Caco-2 (cell line): ENCODE measurements around the gene ECE2. TPM values are rescaled to one million over a fixed set of nuclear protein-coding genes. Genes with fewer than 3 reads are reported as not detected.

Source experiments
- BruUV-seq: library from RNA; stranded (reverse); fragments of 400-500 nt; replicated peaks from 2 replicates; lab custom pipeline; 2021; lab: Mats Ljungman, UMichigan
- CTCF ChIA-PET: fragments of 300-600 bp; sonication (Branson Sonifier 250); formaldehyde crosslinking; loops from one replicate; lab custom pipeline; 2022; ENCODE audit warnings: antibody characterized with exemption; lab: Charles Lee
- POLR2A ChIA-PET: fragments of 300-600 bp; sonication (Branson Sonifier 250); formaldehyde crosslinking; loops from one replicate; lab custom pipeline; 2022; ENCODE audit warnings: antibody characterized with exemption; lab: Charles Lee
- DNase-seq, 2 experiments: peaks; one replicate each; pipeline versions ENCODE4 v3.0.0 to v3.0.0-alpha.2; 2020 to 2022
- H3K27me3 ChIP-seq: replicated peaks from 2 replicates; pipeline ENCODE4 v1.6.0; 2011; ENCODE audit warnings: low read length; ENCODE audit not compliant: control insufficient read depth, insufficient read depth
- H3K36me3 ChIP-seq: 2 replicates; pipeline ENCODE4 v1.5.1; 2011; ENCODE audit warnings: low read length; ENCODE audit not compliant: control insufficient read depth, insufficient read depth
- H3K4me1 ChIP-seq: fragments of 250-450 bp; sonication (Bioruptor Pico); 2 replicates; pipeline ENCODE4 v1.5.1; 2020; ENCODE audit warnings: mild to moderate bottlenecking
- H3K4me3 ChIP-seq: 2 replicates; pipeline ENCODE4 v1.5.1; 2011; ENCODE audit warnings: low read depth, mild to moderate bottlenecking, control low read depth, low read length
- H3K9me3 ChIP-seq: fragments of 250-450 bp; sonication (Bioruptor Pico); 2 replicates; pipeline ENCODE4 v1.5.1; 2020; ENCODE audit warnings: mild to moderate bottlenecking, moderate library complexity
- H3K27ac Mint-ChIP-seq: one replicate; pipeline ENCODE4 v1.8.0; 2022; ENCODE audit warnings: mixed read lengths; ENCODE audit not compliant: unreplicated experiment
- H3K27me3 Mint-ChIP-seq: one replicate; pipeline ENCODE4 v1.8.0; 2022; ENCODE audit warnings: mixed read lengths; ENCODE audit not compliant: insufficient read depth, unreplicated experiment
- H3K36me3 Mint-ChIP-seq: one replicate; pipeline ENCODE4 v1.8.0; 2022; ENCODE audit warnings: mild to moderate bottlenecking, mixed read lengths; ENCODE audit not compliant: insufficient read depth, unreplicated experiment
- H3K4me1 Mint-ChIP-seq: one replicate; pipeline ENCODE4 v1.8.0; 2022; ENCODE audit warnings: low read depth, mixed read lengths; ENCODE audit not compliant: unreplicated experiment
- H3K4me3 Mint-ChIP-seq: one replicate; pipeline ENCODE4 v1.8.0; 2022; ENCODE audit warnings: mild to moderate bottlenecking, moderate library complexity, mixed read lengths; ENCODE audit not compliant: unreplicated experiment
- H3K9me3 Mint-ChIP-seq: one replicate; pipeline ENCODE4 v1.8.0; 2022; ENCODE audit warnings: mixed read lengths; ENCODE audit not compliant: unreplicated experiment
- intact Hi-C: fragments of 100-400 bp; cut with micrococcal nuclease; formaldehyde crosslinking; loops from one replicate; pipeline ENCODE4 v1.10.0; 2022; ENCODE audit not compliant: unreplicated experiment
- total RNA-seq: library from RNA; stranded (reverse); gene quantifications from 2 replicates; pipeline ENCODE4 v1.2.3, GENCODE V29; 2022
- TF ChIP-seq, protein P1 (sequence below), 2 experiments: fragments of 200-600 bp in 1 of 2; IDR thresholded peaks; 1 replicate in 1 of 2; 2 replicates in 1 of 2; pipeline versions ENCODE4 v1.5.1 to v1.8.0; 2011 to 2022; ENCODE audit warnings: antibody characterized with exemption in 1 of 2, control low read depth in 1 of 2, inconsistent platforms in 1 of 2, low read depth in 1 of 2, low read length in 1 of 2, mild to moderate bottlenecking in 1 of 2, moderate library complexity in 1 of 2; ENCODE audit not compliant: insufficient read depth in 1 of 2, severe bottlenecking in 1 of 2, unreplicated experiment in 1 of 2

ECE2 gene
- total RNA-seq, 1 experiment from 2014 or later: not detected

DNA sequence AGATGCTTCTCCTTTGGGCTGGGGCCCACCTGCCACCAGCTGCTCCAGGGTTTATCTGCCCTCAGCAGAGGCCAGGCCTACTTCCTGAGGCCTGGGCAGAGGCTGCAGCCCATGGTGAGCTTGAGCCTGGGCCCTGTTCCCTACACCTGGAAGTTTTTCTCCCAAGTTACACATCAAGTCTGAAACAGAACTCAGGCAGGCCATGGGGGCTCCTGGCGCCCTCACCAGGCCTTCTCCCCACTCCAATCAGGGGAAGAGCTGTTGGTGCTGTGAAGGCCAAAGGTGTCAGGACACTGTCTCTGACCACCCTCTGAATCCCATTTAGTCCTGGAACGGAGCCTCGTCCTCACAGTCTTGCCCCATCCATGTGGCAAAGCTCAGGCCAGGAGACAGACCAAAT is 39.2 kb upstream of the ECE2 start:
- Histone ChIP-seq H3K4me1 (no peaks in the 10 kb centered on the region), H3K9me3 (no peaks in the 10 kb centered on the region), H3K27me3 (no peaks in the 10 kb centered on the region), H3K36me3 (no peaks in the 10 kb centered on the region), H3K4me3 (no peak overlapping the region)
- TF ChIP-seq, protein P1, sequence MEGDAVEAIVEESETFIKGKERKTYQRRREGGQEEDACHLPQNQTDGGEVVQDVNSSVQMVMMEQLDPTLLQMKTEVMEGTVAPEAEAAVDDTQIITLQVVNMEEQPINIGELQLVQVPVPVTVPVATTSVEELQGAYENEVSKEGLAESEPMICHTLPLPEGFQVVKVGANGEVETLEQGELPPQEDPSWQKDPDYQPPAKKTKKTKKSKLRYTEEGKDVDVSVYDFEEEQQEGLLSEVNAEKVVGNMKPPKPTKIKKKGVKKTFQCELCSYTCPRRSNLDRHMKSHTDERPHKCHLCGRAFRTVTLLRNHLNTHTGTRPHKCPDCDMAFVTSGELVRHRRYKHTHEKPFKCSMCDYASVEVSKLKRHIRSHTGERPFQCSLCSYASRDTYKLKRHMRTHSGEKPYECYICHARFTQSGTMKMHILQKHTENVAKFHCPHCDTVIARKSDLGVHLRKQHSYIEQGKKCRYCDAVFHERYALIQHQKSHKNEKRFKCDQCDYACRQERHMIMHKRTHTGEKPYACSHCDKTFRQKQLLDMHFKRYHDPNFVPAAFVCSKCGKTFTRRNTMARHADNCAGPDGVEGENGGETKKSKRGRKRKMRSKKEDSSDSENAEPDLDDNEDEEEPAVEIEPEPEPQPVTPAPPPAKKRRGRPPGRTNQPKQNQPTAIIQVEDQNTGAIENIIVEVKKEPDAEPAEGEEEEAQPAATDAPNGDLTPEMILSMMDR (IDR thresholded peaks at IDR 0.05; ENCODE audit: insufficient read depth in 1 of 2, low read depth in 1 of 2, low read length in 1 of 2, severe bottlenecking in 1 of 2, unreplicated experiment in 1 of 2): no peak
- Mint-ChIP-seq H3K9me3 (no peaks in the 10 kb centered on the region), H3K4me3 (no peak overlapping the region), H3K4me1 (no peaks in the 10 kb centered on the region), H3K27me3 (peaks cover 9% of the 10 kb centered on the region), H3K27ac (no peak overlapping the region), H3K36me3 (peaks cover 10% of the 10 kb centered on the region)
- no peak for DNase-seq
- intact Hi-C loops: no loop called here
- BruUV-seq: no TSS peak
- ChIA-PET POLR2A (no interaction called here), CTCF (interaction anchor here (0.6 kb wide), 1 partner anchor 78 kb away, joined by 3 read pairs; no protein-coding TSS in a partner anchor)

DNA sequence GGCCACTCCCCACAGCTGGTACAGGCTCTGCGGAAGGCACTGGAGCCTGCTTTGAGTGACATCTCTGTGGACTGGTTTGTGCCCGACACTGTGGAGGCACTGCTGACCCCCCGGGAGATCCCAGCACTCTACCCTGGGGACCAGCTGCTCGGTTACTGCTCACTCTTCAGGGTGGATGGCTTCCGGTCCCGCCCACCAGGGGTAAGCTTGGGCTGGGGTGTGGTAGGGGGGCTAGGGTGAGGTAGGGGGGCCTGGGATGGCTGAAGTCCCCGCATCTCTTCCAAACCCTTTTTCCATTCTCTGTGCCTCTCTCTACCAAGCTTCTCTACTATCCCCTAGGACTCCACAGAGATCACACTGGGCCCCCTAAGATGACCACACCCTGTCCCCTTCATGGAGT is 38.6 kb upstream of the ECE2 start:
- Histone ChIP-seq H3K27me3 (no peaks in the 10 kb centered on the region), H3K4me1 (no peaks in the 10 kb centered on the region), H3K4me3 (no peak overlapping the region), H3K36me3 (no peaks in the 10 kb centered on the region), H3K9me3 (no peaks in the 10 kb centered on the region)
- H3K4me1 Mint-ChIP-seq: no peaks in the 10 kb centered on the region
- TF ChIP-seq, protein P1 (IDR thresholded peaks at IDR 0.05; ENCODE audit: insufficient read depth in 1 of 2, low read depth in 1 of 2, low read length in 1 of 2, severe bottlenecking in 1 of 2, unreplicated experiment in 1 of 2): no peak
- no TSS peak for BruUV-seq
- H3K9me3 Mint-ChIP-seq: no peaks in the 10 kb centered on the region
- H3K36me3 Mint-ChIP-seq: peaks cover 10% of the 10 kb centered on the region
- no peak overlapping the region for H3K4me3 Mint-ChIP-seq
- intact Hi-C loops: no loop called here
- CTCF ChIA-PET: interaction anchor here (0.9 kb wide), 1 partner anchor 10 kb away, joined by 3 read pairs; no protein-coding TSS in a partner anchor
- no peak overlapping the region for H3K27ac Mint-ChIP-seq
- no peak for DNase-seq
- peaks cover 7% of the 10 kb centered on the region for H3K27me3 Mint-ChIP-seq
- POLR2A ChIA-PET: no interaction called here

GRCh38 chr3:184237807-184238206 is 38.0 kb upstream of the ECE2 start:
- ChIA-PET CTCF (interaction anchor here (0.9 kb wide), 1 partner anchor 11 kb away, joined by 3 read pairs; no protein-coding TSS in a partner anchor), POLR2A (no interaction called here)
- H3K27me3 ChIP-seq: no peaks in the 10 kb centered on the region
- no TSS peak for BruUV-seq
- Mint-ChIP-seq H3K27ac (no peak overlapping the region), H3K4me1 (no peaks in the 10 kb centered on the region), H3K4me3 (no peak overlapping the region), H3K9me3 (no peaks in the 10 kb centered on the region), H3K27me3 (peaks cover 3% of the 10 kb centered on the region), H3K36me3 (peaks cover 10% of the 10 kb centered on the region)
- H3K36me3 ChIP-seq: no peaks in the 10 kb centered on the region
- H3K9me3 ChIP-seq: no peaks in the 10 kb centered on the region
- intact Hi-C loops: no loop called here
- TF ChIP-seq, protein P1 (IDR thresholded peaks at IDR 0.05; ENCODE audit: insufficient read depth in 1 of 2, low read depth in 1 of 2, low read length in 1 of 2, severe bottlenecking in 1 of 2, unreplicated experiment in 1 of 2): no peak
- H3K4me1 ChIP-seq: no peaks in the 10 kb centered on the region
- H3K4me3 ChIP-seq: no peak overlapping the region
- DNase-seq: no peak
